ENCODE results near the gene KIF4A.

DNA sequence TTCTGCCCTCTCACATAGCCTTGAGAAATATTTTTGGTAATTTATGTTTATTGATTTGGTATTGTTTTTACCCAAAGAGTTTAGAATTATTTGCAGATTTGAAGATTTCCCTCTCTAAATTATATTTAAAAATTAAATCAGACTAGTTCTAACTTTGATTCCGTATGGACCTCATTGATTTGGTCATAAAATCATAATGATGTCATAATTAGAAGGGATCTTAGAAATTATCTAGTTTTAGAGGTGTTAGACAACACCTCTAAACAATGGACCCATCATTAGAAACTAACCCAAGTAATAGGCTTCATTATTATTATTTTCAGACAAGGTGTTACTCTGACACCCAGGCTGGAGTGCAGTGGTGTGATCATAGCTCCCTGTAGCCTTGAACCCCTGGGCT is 178.8 kb downstream of the KIF4A start:
- no peak for TF ChIP-seq POLR2A (IDR thresholded peaks at IDR 0.05)
- TF ChIP-seq, protein P1, sequence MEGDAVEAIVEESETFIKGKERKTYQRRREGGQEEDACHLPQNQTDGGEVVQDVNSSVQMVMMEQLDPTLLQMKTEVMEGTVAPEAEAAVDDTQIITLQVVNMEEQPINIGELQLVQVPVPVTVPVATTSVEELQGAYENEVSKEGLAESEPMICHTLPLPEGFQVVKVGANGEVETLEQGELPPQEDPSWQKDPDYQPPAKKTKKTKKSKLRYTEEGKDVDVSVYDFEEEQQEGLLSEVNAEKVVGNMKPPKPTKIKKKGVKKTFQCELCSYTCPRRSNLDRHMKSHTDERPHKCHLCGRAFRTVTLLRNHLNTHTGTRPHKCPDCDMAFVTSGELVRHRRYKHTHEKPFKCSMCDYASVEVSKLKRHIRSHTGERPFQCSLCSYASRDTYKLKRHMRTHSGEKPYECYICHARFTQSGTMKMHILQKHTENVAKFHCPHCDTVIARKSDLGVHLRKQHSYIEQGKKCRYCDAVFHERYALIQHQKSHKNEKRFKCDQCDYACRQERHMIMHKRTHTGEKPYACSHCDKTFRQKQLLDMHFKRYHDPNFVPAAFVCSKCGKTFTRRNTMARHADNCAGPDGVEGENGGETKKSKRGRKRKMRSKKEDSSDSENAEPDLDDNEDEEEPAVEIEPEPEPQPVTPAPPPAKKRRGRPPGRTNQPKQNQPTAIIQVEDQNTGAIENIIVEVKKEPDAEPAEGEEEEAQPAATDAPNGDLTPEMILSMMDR (IDR thresholded peaks at IDR 0.05), result no peak

Data from uterus (tissue), 2 donors.